ENCODE data around the gene OTUD1. TPM values are rescaled to one million over a fixed set of nuclear protein-coding genes. Genes with fewer than 3 reads are reported as not detected.

The OTUD1 gene
- polyA plus RNA-seq, 3 donors, result 22.1 to 25.9 (median 25.6) TPM

Other genes starting within 250 kb of the OTUD1 start
- not detected for gene PTF1A, start 246.8 kb upstream of the OTUD1 start, polyA plus RNA-seq (ENCODE audit: insufficient read length in 3 of 3)
- 1 to 10 TPM; 2.0 to 2.3 (median 2.1) TPM for gene C10orf67, start 94.3 kb upstream of the OTUD1 start, polyA plus RNA-seq (ENCODE audit: insufficient read length in 3 of 3)